HFF-Myc (cell line): Measurements from ENCODE around the gene AMOTL1.

Source experiments
- DNase-seq: peaks from one replicate; pipeline ENCODE4 v3.0.0-alpha.2; 2011; ENCODE audit warnings: low read depth; ENCODE audit errors: extremely low read depth
- H3K4me3 ChIP-seq: replicated peaks from 2 replicates; pipeline ENCODE4 v1.5.1; 2011; ENCODE audit warnings: low read depth, mild to moderate bottlenecking, control low read depth, low read length
- CTCF ChIP-seq: IDR thresholded peaks from 2 replicates; pipeline ENCODE4 v1.5.1; 2012; ENCODE audit warnings: mild to moderate bottlenecking, low read depth, low read length, control low read depth; ENCODE audit errors: missing control alignments

The AMOTL1 gene

GRCh38 chr11:94767701-94768601 is at the start of gene AMOTL1:
Gene AMOTL1 (plus strand): TSS chr11:94768356. CDS start chr11:94768512, 156 bp downstream.
- DNase-seq: peak; percentile 65
- H3K4me3 ChIP-seq: peak within 1 kb of the TSS; percentile 92
- no peak for TF ChIP-seq CTCF

- no peak for DNase-seq
- TF ChIP-seq CTCF: no peak
- H3K4me3 ChIP-seq: no peak overlapping the region
Measured at GRCh38 chr11:94719876-94720275, 48.3 kb upstream of the AMOTL1 start.

- no peak for DNase-seq
- H3K4me3 ChIP-seq: no peak overlapping the region
- no peak for TF ChIP-seq CTCF
Measured at GRCh38 chr11:94721565-94722292, 46.4 kb upstream of the AMOTL1 start.

- no peak for TF ChIP-seq CTCF
- no peak for DNase-seq
- no peak overlapping the region for H3K4me3 ChIP-seq
Measured at GRCh38 chr11:94722735-94723134, 45.4 kb upstream of the AMOTL1 start.

- no peak for TF ChIP-seq CTCF
- no peak for DNase-seq
- no peak overlapping the region for H3K4me3 ChIP-seq
Measured at GRCh38 chr11:94725097-94725496, 43.1 kb upstream of the AMOTL1 start.

GRCh38 chr11:94727819-94728218 is 40.3 kb upstream of the AMOTL1 start:
- no peak for TF ChIP-seq CTCF
- DNase-seq: no peak
- no peak overlapping the region for H3K4me3 ChIP-seq
